ENCODE results near the gene KLHL20. TPM values are rescaled to one million over a fixed set of nuclear protein-coding genes. Genes with fewer than 3 reads are reported as not detected.
A peak's percentile ranks its signal among the peaks of the same experiment; 100 is the strongest.
"Not testable (repeated sequence)": the region's sequence is repeated elsewhere in the genome, so short reads cannot be mapped to it uniquely, and the experiment has no call there.

Gene KLHL20
- total and polyA plus RNA-seq, 2 of the 13 experiments (the other 11 are each of a cell fraction or from before 2014, with no cell fraction given) = 7.4 to 14.3 TPM

- POLR2A ChIA-PET = not testable (repeated sequence)
Observed at GRCh38 chr1:173799995-173800394, 85.2 kb downstream of the KLHL20 start.

DNA sequence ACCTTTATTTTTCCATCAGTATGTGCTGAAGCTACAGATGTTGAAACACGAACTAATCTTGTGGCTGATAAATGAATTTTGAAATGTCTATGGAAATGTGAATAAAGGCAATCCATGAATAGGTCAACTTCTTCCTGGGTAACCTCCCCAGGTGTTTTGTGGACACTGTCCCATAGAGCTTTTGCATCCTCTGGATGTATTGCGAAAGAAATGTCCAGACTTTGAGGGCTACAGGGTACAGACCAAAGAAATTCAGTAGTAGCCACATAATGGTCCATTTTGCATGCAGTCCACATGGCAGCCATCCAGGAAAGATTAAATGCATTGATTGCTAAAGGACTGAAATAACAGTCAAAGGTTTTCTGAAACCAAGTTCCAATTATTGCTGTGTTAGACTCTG, 88.2 kb downstream of the KLHL20 start:
- in situ Hi-C loops (cut with HindIII; ENCODE audit: extremely low pct_ligation_motif_present, low pct_unique_long_range_greater_than_20kb) = no loop called here
- Histone ChIP-seq H3K4me3 (replicated peaks in 1 of 3; ENCODE audit: insufficient read depth in 1 of 3, low read depth in 2 of 3, low read length in 3 of 3) (no peak overlapping the region), H3K9me3 (ENCODE audit: low read length) (no peaks in the 10 kb centered on the region), H3K36me3 (replicated peaks in 1 of 2; ENCODE audit: control insufficient read depth in 1 of 2, insufficient read depth in 2 of 2, low read length in 2 of 2) (peaks cover 7 to 34% of the 10 kb centered on the region in 2 experiments; a peak in 4 of 5 replicates), H3K79me2 (ENCODE audit: insufficient read depth, low read length) (no peaks in the 10 kb centered on the region), H3K4me2 (ENCODE audit: low read depth, low read length) (no peak overlapping the region), H4K20me1 (ENCODE audit: insufficient read depth, low read length) (no peaks in the 10 kb centered on the region), H3K27me3 (ENCODE audit: control insufficient read depth in 1 of 2, insufficient read depth in 2 of 2, low read length in 2 of 2) (no peaks in the 10 kb centered on the region), H3K4me1 (ENCODE audit: insufficient read depth, low read length) (no peaks in the 10 kb centered on the region), H3K9ac (ENCODE audit: insufficient read depth, low read depth, low read length) (no peak overlapping the region), H2AFZ (ENCODE audit: low read length) (no peak overlapping the region), H3K27ac (ENCODE audit: extremely low read length, insufficient read depth, low read length) (no peak overlapping the region)
- WGBS (ENCODE audit: low lambda C conversion rate) = 89% methylated on average over 2 of the region's 2 CpGs
- intact Hi-C loops (cut with micrococcal nuclease; ENCODE audit: unreplicated experiment) = no loop called here
- TF ChIP-seq CENPX (CRISPR knock-in tag; IDR thresholded peaks at IDR 0.05) (no peak), ETS1 (CRISPR knock-in tag; IDR thresholded peaks at IDR 0.05) (no peak), CEBPB (IDR thresholded peaks at IDR 0.05; ENCODE audit: borderline replicate concordance, low read depth, low read length) (peak; percentile 85), ZNF451 (CRISPR knock-in tag; IDR thresholded peaks at IDR 0.05) (no peak), CEBPG (CRISPR knock-in tag; IDR thresholded peaks at IDR 0.05) (peak; percentile 47; the same call in 1 of the 2 replicates), TRAFD1 (CRISPR knock-in tag; IDR thresholded peaks at IDR 0.05; ENCODE audit: borderline replicate concordance) (no peak), ZNF44 (CRISPR knock-in tag; IDR thresholded peaks at IDR 0.05) (no peak)
- no TSS peak for BruUV-seq (replicated peaks)
- ATAC-seq = no peak
- POLR2A ChIA-PET = no interaction called here
- FAIRE-seq = no peak
- DNase-seq (ENCODE audit: low spot score) = peak; percentile 10
- CTCF ChIA-PET (ENCODE audit: low intra/inter-chr PET ratio, low total read pairs) = no interaction called here

More at GRCh38 chr1:173799995-173800394, 85.2 kb downstream of the KLHL20 start:
- BruUV-seq (replicated peaks); H3K9me3 ChIP-seq (ENCODE audit: low read length); H3K4me2 ChIP-seq (ENCODE audit: low read depth, low read length); H3K4me1 ChIP-seq (ENCODE audit: insufficient read depth, low read length); FAIRE-seq; H4K20me1 ChIP-seq (ENCODE audit: insufficient read depth, low read length); ATAC-seq; CTCF ChIA-PET (ENCODE audit: low intra/inter-chr PET ratio, low total read pairs); H3K27me3 ChIP-seq (ENCODE audit: control insufficient read depth in 1 of 2, insufficient read depth in 2 of 2, low read length in 2 of 2); H2AFZ ChIP-seq (ENCODE audit: low read length); H3K27ac ChIP-seq (ENCODE audit: extremely low read length, insufficient read depth, low read length); intact Hi-C loops (cut with micrococcal nuclease; ENCODE audit: unreplicated experiment); H3K9ac ChIP-seq (ENCODE audit: insufficient read depth, low read depth, low read length); H3K4me3 ChIP-seq (replicated peaks in 1 of 3; ENCODE audit: insufficient read depth in 1 of 3, low read depth in 2 of 3, low read length in 3 of 3); H3K79me2 ChIP-seq (ENCODE audit: insufficient read depth, low read length); in situ Hi-C loops (cut with HindIII; ENCODE audit: extremely low pct_ligation_motif_present, low pct_unique_long_range_greater_than_20kb); DNase-seq (ENCODE audit: low spot score): not testable (repeated sequence)
- H3K36me3 ChIP-seq (replicated peaks in 1 of 2; ENCODE audit: control insufficient read depth in 1 of 2, insufficient read depth in 2 of 2, low read length in 2 of 2) = peaks cover 2 to 17% of the 10 kb centered on the region in 2 experiments; a peak in 4 of 5 replicates
- 100% methylated on average over 1 of the region's 1 CpG for WGBS (ENCODE audit: low lambda C conversion rate)
- TF ChIP-seq MAFF (IDR thresholded peaks at IDR 0.05; ENCODE audit: low read depth, low read length) = 0 out of 2 replicates have a peak, but pooled peaks have one; percentile 31
- peak in 1 of 2 experiments; percentile 50; a peak in 2 of 4 replicates for TF ChIP-seq MAFK (conservative IDR thresholded peaks at IDR 0.05 in 1 of 2, IDR thresholded peaks at IDR 0.05 in 1 of 2; ENCODE audit: low read length in 2 of 2)

GRCh38 chr1:173813654-173814053, 98.9 kb downstream of the KLHL20 start:
- H3K4me2 ChIP-seq (ENCODE audit: low read depth, low read length); ATAC-seq; H3K4me3 ChIP-seq (replicated peaks in 1 of 3; ENCODE audit: insufficient read depth in 1 of 3, low read depth in 2 of 3, low read length in 3 of 3); H3K27ac ChIP-seq (ENCODE audit: extremely low read length, insufficient read depth, low read length); H3K79me2 ChIP-seq (ENCODE audit: insufficient read depth, low read length); H3K4me1 ChIP-seq (ENCODE audit: insufficient read depth, low read length); in situ Hi-C loops (cut with HindIII; ENCODE audit: extremely low pct_ligation_motif_present, low pct_unique_long_range_greater_than_20kb); H3K27me3 ChIP-seq (ENCODE audit: control insufficient read depth in 1 of 2, insufficient read depth in 2 of 2, low read length in 2 of 2); BruUV-seq (replicated peaks); DNase-seq (ENCODE audit: low spot score); FAIRE-seq; H3K9ac ChIP-seq (ENCODE audit: insufficient read depth, low read depth, low read length); CTCF ChIA-PET (ENCODE audit: low intra/inter-chr PET ratio, low total read pairs); H4K20me1 ChIP-seq (ENCODE audit: insufficient read depth, low read length); H3K36me3 ChIP-seq (replicated peaks in 1 of 2; ENCODE audit: control insufficient read depth in 1 of 2, insufficient read depth in 2 of 2, low read length in 2 of 2); intact Hi-C loops (cut with micrococcal nuclease; ENCODE audit: unreplicated experiment); POLR2A ChIA-PET; H2AFZ ChIP-seq (ENCODE audit: low read length); H3K9me3 ChIP-seq (ENCODE audit: low read length): not testable (repeated sequence)
- WGBS (ENCODE audit: low lambda C conversion rate) = 95% methylated on average over 5 of the region's 5 CpGs

Measured in HepG2 (cell line).